ENCODE results near the gene CAVIN1.

Gene CAVIN1

DNA sequence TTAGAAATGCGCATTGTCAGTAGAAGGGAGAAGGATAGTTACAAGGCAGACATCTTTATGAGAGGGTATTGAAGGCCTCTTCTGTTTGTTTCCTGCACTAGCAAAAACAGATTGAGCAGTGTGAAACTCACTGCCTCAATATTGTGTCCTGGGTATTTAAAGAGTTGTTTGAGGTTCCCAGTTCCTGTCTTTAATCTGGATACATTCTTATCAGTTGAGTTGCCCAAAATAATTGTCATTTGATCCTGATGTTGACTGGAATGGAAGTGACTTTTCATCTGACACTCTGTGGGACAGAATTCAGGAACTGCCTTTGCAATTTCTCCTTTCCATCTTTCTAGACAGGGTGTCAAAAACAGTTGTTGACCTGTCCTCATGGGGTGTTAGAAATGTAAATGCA, 37.3 kb upstream of the CAVIN1 start:
- Histone ChIP-seq H3K4me2 (ENCODE audit: insufficient read depth, low read length) (no peak overlapping the region), H3K36me3 (ENCODE audit: insufficient read depth, low read length) (no peaks in the 10 kb centered on the region), H3K4me1 (ENCODE audit: insufficient read depth, low read length) (peaks cover 44% of the 10 kb centered on the region), H3K27ac (ENCODE audit: low read length) (no peak overlapping the region), H3K4me3 (ENCODE audit: low read depth in 1 of 2, low read length in 2 of 2) (no peak overlapping the region), H3K27me3 (ENCODE audit: insufficient read depth, low read length, poor library complexity) (peaks cover 15% of the 10 kb centered on the region), H3K9ac (ENCODE audit: low read depth, low read length) (no peak overlapping the region), H3K9me3 (ENCODE audit: insufficient read depth, low read length, severe bottlenecking) (no peaks in the 10 kb centered on the region), H4K20me1 (ENCODE audit: insufficient read depth, low read length) (peaks cover 7% of the 10 kb centered on the region; the same call in 1 of the 2 replicates), H2AFZ (ENCODE audit: low read depth, low read length) (no peak overlapping the region), H3K79me2 (ENCODE audit: insufficient read depth, low read length) (no peaks in the 10 kb centered on the region)
- TF ChIP-seq, protein P1, sequence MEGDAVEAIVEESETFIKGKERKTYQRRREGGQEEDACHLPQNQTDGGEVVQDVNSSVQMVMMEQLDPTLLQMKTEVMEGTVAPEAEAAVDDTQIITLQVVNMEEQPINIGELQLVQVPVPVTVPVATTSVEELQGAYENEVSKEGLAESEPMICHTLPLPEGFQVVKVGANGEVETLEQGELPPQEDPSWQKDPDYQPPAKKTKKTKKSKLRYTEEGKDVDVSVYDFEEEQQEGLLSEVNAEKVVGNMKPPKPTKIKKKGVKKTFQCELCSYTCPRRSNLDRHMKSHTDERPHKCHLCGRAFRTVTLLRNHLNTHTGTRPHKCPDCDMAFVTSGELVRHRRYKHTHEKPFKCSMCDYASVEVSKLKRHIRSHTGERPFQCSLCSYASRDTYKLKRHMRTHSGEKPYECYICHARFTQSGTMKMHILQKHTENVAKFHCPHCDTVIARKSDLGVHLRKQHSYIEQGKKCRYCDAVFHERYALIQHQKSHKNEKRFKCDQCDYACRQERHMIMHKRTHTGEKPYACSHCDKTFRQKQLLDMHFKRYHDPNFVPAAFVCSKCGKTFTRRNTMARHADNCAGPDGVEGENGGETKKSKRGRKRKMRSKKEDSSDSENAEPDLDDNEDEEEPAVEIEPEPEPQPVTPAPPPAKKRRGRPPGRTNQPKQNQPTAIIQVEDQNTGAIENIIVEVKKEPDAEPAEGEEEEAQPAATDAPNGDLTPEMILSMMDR (IDR thresholded peaks at IDR 0.05; ENCODE audit: borderline replicate concordance, extremely low read depth, low read length, poor library complexity, severe bottlenecking) = no peak
- no peak for TF ChIP-seq EZH2 (IDR thresholded peaks at IDR 0.05; ENCODE audit: borderline replicate concordance, low read depth, low read length, severe bottlenecking)
- no peak for DNase-seq
- ATAC-seq (ENCODE audit: insufficient read depth, low read depth) = no peak

DNA sequence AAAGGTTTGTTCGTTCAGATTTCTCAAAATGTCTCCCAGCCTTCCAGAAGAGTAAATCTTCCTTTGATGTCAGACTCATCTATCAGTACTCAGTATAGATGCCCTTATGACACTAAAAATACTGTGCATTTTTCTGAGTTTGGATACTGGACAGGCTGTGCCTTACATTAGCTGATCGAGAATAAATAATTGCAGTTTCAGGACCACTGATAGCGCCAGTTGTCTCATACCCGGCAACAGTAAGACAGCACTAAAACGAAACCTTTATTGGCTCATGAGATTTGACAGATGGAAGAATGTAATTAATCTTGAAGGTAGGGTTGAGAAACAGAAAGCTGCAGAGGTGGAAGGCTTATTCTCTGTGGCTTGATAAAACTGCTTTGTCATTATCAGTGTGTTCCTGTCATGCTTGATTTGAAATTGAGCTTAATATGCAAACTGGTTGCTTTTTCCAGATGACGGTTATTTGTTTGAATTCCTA, 36.8 kb upstream of the CAVIN1 start:
- Histone ChIP-seq H4K20me1 (ENCODE audit: insufficient read depth, low read length) (peaks cover 7% of the 10 kb centered on the region; the same call in 1 of the 2 replicates), H3K36me3 (ENCODE audit: insufficient read depth, low read length) (no peaks in the 10 kb centered on the region), H3K4me3 (ENCODE audit: low read depth in 1 of 2, low read length in 2 of 2) (no peak overlapping the region), H3K79me2 (ENCODE audit: insufficient read depth, low read length) (no peaks in the 10 kb centered on the region), H3K4me2 (ENCODE audit: insufficient read depth, low read length) (peak overlapping the region; percentile 31; the same call in 1 of the 2 replicates), H3K9ac (ENCODE audit: low read depth, low read length) (no peak overlapping the region), H3K4me1 (ENCODE audit: insufficient read depth, low read length) (peaks cover 44% of the 10 kb centered on the region), H3K27me3 (ENCODE audit: insufficient read depth, low read length, poor library complexity) (peaks cover 15% of the 10 kb centered on the region), H2AFZ (ENCODE audit: low read depth, low read length) (no peak overlapping the region), H3K27ac (ENCODE audit: low read length) (no peak overlapping the region), H3K9me3 (ENCODE audit: insufficient read depth, low read length, severe bottlenecking) (no peaks in the 10 kb centered on the region)
- TF ChIP-seq, protein P1 (IDR thresholded peaks at IDR 0.05; ENCODE audit: borderline replicate concordance, extremely low read depth, low read length, poor library complexity, severe bottlenecking) = no peak
- no peak for TF ChIP-seq EZH2 (IDR thresholded peaks at IDR 0.05; ENCODE audit: borderline replicate concordance, low read depth, low read length, severe bottlenecking)
- DNase-seq (peak; percentile 18), ATAC-seq (ENCODE audit: insufficient read depth, low read depth) (peak; percentile 46)

DNA sequence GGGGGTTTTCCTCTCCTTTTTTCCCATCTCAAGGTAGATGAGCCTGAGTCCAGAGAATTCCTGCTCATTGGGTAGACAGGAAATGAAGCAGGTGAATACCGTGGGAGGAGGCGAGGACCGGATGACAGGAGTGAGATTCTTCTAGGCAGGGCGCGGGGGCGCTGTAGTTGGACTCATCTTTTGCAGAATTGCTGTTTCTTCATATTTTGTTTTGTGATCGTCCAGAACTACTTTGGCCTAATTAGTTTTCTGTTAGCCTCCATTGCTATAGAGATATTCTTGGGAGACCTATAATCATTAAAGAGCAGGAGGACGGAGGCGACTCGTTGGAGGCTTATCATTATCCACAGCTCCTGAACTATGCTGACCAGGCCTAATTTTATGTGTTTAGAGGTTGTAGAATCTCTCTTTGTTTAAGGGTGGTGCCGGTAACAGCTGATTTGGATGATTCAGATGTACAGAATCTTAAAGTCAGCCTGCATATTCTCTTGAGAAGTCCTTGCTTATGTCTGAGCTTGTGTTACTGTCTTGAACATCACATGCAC, 36.3 kb upstream of the CAVIN1 start:
- no peak for TF ChIP-seq EZH2 (IDR thresholded peaks at IDR 0.05; ENCODE audit: borderline replicate concordance, low read depth, low read length, severe bottlenecking)
- TF ChIP-seq, protein P1 (IDR thresholded peaks at IDR 0.05; ENCODE audit: borderline replicate concordance, extremely low read depth, low read length, poor library complexity, severe bottlenecking) = peak; percentile 24
- H3K79me2 ChIP-seq (ENCODE audit: insufficient read depth, low read length) = no peaks in the 10 kb centered on the region
- peaks cover 15% of the 10 kb centered on the region for H3K27me3 ChIP-seq (ENCODE audit: insufficient read depth, low read length, poor library complexity)
- peaks cover 7% of the 10 kb centered on the region; the same call in 1 of the 2 replicates for H4K20me1 ChIP-seq (ENCODE audit: insufficient read depth, low read length)
- no peak overlapping the region for H3K27ac ChIP-seq (ENCODE audit: low read length)
- H3K9me3 ChIP-seq (ENCODE audit: insufficient read depth, low read length, severe bottlenecking) = no peaks in the 10 kb centered on the region
- H3K4me1 ChIP-seq (ENCODE audit: insufficient read depth, low read length) = peaks cover 44% of the 10 kb centered on the region
- H3K4me3 ChIP-seq (ENCODE audit: low read depth in 1 of 2, low read length in 2 of 2) = peak overlapping the region in 1 of 2 experiments; percentile 35; a peak in 1 of 4 replicates
- H2AFZ ChIP-seq (ENCODE audit: low read depth, low read length) = no peak overlapping the region
- H3K36me3 ChIP-seq (ENCODE audit: insufficient read depth, low read length) = no peaks in the 10 kb centered on the region
- no peak overlapping the region for H3K9ac ChIP-seq (ENCODE audit: low read depth, low read length)
- DNase-seq = no peak
- no peak for ATAC-seq (ENCODE audit: insufficient read depth, low read depth)
- peak overlapping the region; percentile 37 for H3K4me2 ChIP-seq (ENCODE audit: insufficient read depth, low read length)

Data from DND-41 (cell line).